Body of pancreas (tissue), 4 donors: ENCODE measurements around the gene CD247. TPM values are rescaled to one million over a fixed set of nuclear protein-coding genes. Genes with fewer than 3 reads are reported as not detected.

Experiments
- ATAC-seq: fragments of 150-250 bp; one replicate; pipeline ENCODE4 v1.9.1; 2016
- DNase-seq, 4 donors: peaks; one replicate each; pipeline ENCODE4 v3.0.0-alpha.2; 2019
- H3K27ac ChIP-seq, 4 donors: fragments of 200-600 bp; sonication (generic); 1 replicate in 3 of 4; 2 replicates in 1 of 4; pipeline versions ENCODE4 v1.5.1 to v1.6.1; 2016 to 2019; ENCODE audit warnings: mild to moderate bottlenecking in 1 of 4, mixed read lengths in 1 of 4, moderate library complexity in 1 of 4
- H3K27me3 ChIP-seq, 2 donors: fragments of 200-600 bp; sonication (generic); one replicate each; pipeline ENCODE4 v1.6.0; 2016; ENCODE audit warnings: mild to moderate bottlenecking in 1 of 2
- H3K36me3 ChIP-seq, 2 donors: fragments of 200-600 bp; sonication (generic); replicated peaks in 1 of 2; 2 replicates each; pipeline ENCODE4 v1.5.1; 2016; ENCODE audit warnings: low read depth in 2 of 2; ENCODE audit not compliant: insufficient read depth in 1 of 2
- H3K4me1 ChIP-seq: fragments of 200-600 bp; sonication (generic); one replicate; pipeline ENCODE4 v1.6.0; 2016
- H3K4me3 ChIP-seq, 2 donors: fragments of 200-600 bp; sonication (generic); 1 replicate in 1 of 2; 2 replicates in 1 of 2; pipeline ENCODE4 v1.5.1; 2016 to 2019
- H3K9me3 ChIP-seq, 3 donors: fragments of 200-600 bp; sonication (generic); 1 replicate in 2 of 3; 2 replicates in 1 of 3; pipeline ENCODE4 v1.5.1; 2016
- CTCF ChIP-seq, 7 experiments: fragments of 450-650 bp in 4 of 7; fragments of 200-600 bp in 3 of 7; sonication (generic) in 3 of 7; IDR thresholded peaks; one replicate each; pipeline ENCODE4 v1.5.1; 2016 to 2019; ENCODE audit warnings: antibody characterized with exemption in 7 of 7
- POLR2A ChIP-seq, 3 donors: fragments of 450-650 bp; IDR thresholded peaks; one replicate each; pipeline ENCODE4 v1.6.1; 2016; ENCODE audit warnings: antibody characterized with exemption in 3 of 3, mild to moderate bottlenecking in 2 of 3
- WGBS, 2 donors: methylation state at CpG; one replicate each; pipeline ENCODE4 v1.1.5; 2017; 5-methylcytosine and 5-hydroxymethylcytosine counted together
- intact Hi-C: fragments of 100-400 bp; cut with DNase I; formaldehyde crosslinking; loops from one replicate; pipeline ENCODE4 v1.15.1; 2023
- total RNA-seq, 2 donors: library from RNA; depleted of rRNA; stranded (reverse); fragments of >200 nt; gene quantifications; one replicate each; pipeline ENCODE4 v1.1.0, GENCODE V29; 2016

The CD247 gene
- total RNA-seq, 2 donors from 2014 or later, result 2.3 to 3.3 TPM

- Histone ChIP-seq H3K4me1 (peaks cover 9% of the 10 kb centered on the region), H3K4me3 (no peak overlapping the region), H3K27ac (no peak overlapping the region), H3K27me3 (no peaks in the 10 kb centered on the region), H3K36me3 (no peaks in the 10 kb centered on the region), H3K9me3 (no peaks in the 10 kb centered on the region)
- 70 to 71% methylated on average over 9 of the region's 9 CpGs for WGBS, 2 donors
- intact Hi-C loops, result loop anchor here (5.0 kb wide), 2 partner anchors 176 to 376 kb away; no protein-coding TSS in a partner anchor
- TF ChIP-seq CTCF (IDR thresholded peaks at IDR 0.05), result no peak
- TF ChIP-seq POLR2A (IDR thresholded peaks at IDR 0.05), result no peak
- ATAC-seq, result no peak
- no peak for DNase-seq
Observed at GRCh38 chr1:167442854-167443565, 75.3 kb downstream of the CD247 start.

- TF ChIP-seq CTCF (IDR thresholded peaks at IDR 0.05) (peak; percentile 81 to 87 (median 84)), POLR2A (IDR thresholded peaks at IDR 0.05) (no peak)
- Histone ChIP-seq H3K4me3 (no peak overlapping the region), H3K4me1 (peaks cover 9% of the 10 kb centered on the region), H3K9me3 (no peaks in the 10 kb centered on the region), H3K36me3 (no peaks in the 10 kb centered on the region), H3K27me3 (no peaks in the 10 kb centered on the region), H3K27ac (no peak overlapping the region)
- intact Hi-C loops, result loop anchor here (5.0 kb wide), 2 partner anchors 175 to 375 kb away; no protein-coding TSS in a partner anchor
- peak; percentile 83 to 89 (median 84) for DNase-seq
- 36 to 43% methylated on average over 12 of the region's 12 CpGs for WGBS, 2 donors
- peak; percentile 83 for ATAC-seq
Observed at GRCh38 chr1:167442142-167442848, 76.0 kb downstream of the CD247 start.

GRCh38 chr1:167441222-167441621 lies 77.1 kb downstream of the CD247 start:
- no peaks in the 10 kb centered on the region for H3K9me3 ChIP-seq
- no peaks in the 10 kb centered on the region for H3K36me3 ChIP-seq
- no peak overlapping the region for H3K4me3 ChIP-seq
- no peaks in the 10 kb centered on the region for H3K27me3 ChIP-seq
- H3K4me1 ChIP-seq, result peaks cover 9% of the 10 kb centered on the region
- DNase-seq (no peak), ATAC-seq (no peak)
- WGBS, 2 donors, result 92 to 94% methylated on average over 3 of the region's 3 CpGs
- H3K27ac ChIP-seq, result no peak overlapping the region
- TF ChIP-seq CTCF (IDR thresholded peaks at IDR 0.05) (no peak), POLR2A (IDR thresholded peaks at IDR 0.05) (no peak)
- intact Hi-C loops, result loop anchor here (5.0 kb wide), 2 partner anchors 174 to 374 kb away; no protein-coding TSS in a partner anchor

GRCh38 chr1:167440776-167441175 lies 77.6 kb downstream of the CD247 start:
- TF ChIP-seq CTCF (IDR thresholded peaks at IDR 0.05) (no peak), POLR2A (IDR thresholded peaks at IDR 0.05) (no peak)
- Histone ChIP-seq H3K27ac (no peak overlapping the region), H3K36me3 (no peaks in the 10 kb centered on the region), H3K4me3 (no peak overlapping the region), H3K4me1 (peaks cover 9% of the 10 kb centered on the region), H3K27me3 (no peaks in the 10 kb centered on the region), H3K9me3 (no peaks in the 10 kb centered on the region)
- DNase-seq (no peak), ATAC-seq (no peak)
- 85 to 87% methylated on average over 8 of the region's 8 CpGs for WGBS, 2 donors
- intact Hi-C loops, result loop anchor here (5.0 kb wide), 2 partner anchors 173 to 373 kb away; no protein-coding TSS in a partner anchor
